ENCODE measurements around the gene HSBP1L1.

DNA sequence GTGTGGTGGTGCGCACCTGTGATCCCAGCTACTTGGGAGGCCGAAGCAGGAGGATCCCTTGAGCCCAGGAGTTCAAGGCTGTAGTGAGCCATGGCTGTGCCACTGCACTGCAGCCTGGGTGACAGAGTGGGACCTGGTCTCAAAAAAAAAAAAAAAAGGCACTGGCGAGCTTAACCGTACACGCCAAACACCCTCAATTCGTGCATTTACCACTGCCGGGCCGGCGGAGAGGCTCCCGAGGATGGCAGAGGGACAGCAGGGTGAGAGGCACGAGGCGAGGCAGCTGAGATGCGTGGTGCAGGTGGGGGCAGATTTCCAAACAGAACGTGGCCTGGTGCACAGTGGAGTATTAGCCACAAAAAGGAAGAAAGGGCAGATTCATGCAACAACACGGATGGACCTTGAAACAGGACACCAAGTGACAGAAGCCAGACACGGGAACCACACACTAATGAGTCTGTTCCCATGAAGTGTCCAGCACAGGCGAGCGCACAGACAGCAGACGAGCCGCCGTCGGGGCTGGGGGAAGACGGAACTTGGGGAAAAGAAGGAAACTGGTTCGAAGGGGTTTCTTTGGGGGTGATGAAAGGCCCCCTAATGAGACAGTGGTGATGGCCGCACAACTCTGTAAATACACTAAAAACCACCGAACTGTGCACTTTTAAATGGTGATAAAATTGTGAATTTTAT, 40.4 kb upstream of the HSBP1L1 start:
- TF ChIP-seq ZBTB48 (tag by site-specific recombination; IDR thresholded peaks at IDR 0.05) = no peak
- no peak for TF ChIP-seq ZNF398 (tag by site-specific recombination; IDR thresholded peaks at IDR 0.05)
- TF ChIP-seq ZNF266 (tag by site-specific recombination; IDR thresholded peaks at IDR 0.05; ENCODE audit: low read depth) = no peak
- TF ChIP-seq KLF10 (tag by site-specific recombination; IDR thresholded peaks at IDR 0.05) = no peak
- TF ChIP-seq ZEB2 (tag by site-specific recombination; IDR thresholded peaks at IDR 0.05) = no peak
- no peak for TF ChIP-seq ZSCAN4 (tag by site-specific recombination; IDR thresholded peaks at IDR 0.05)
- TF ChIP-seq REST (tag by site-specific recombination; IDR thresholded peaks at IDR 0.05) = no peak
- TF ChIP-seq CTCF (tag by site-specific recombination; IDR thresholded peaks at IDR 0.05) = no peak
- TF ChIP-seq MEIS1 (CRISPR knock-in tag; IDR thresholded peaks at IDR 0.05; ENCODE audit: borderline replicate concordance) = no peak
- TF ChIP-seq ZNF670 (tag by site-specific recombination; IDR thresholded peaks at IDR 0.05; ENCODE audit: low read depth) = no peak
- no peak for TF ChIP-seq ZNF394 (tag by site-specific recombination; IDR thresholded peaks at IDR 0.05; ENCODE audit: borderline replicate concordance)
- TF ChIP-seq, protein P1, sequence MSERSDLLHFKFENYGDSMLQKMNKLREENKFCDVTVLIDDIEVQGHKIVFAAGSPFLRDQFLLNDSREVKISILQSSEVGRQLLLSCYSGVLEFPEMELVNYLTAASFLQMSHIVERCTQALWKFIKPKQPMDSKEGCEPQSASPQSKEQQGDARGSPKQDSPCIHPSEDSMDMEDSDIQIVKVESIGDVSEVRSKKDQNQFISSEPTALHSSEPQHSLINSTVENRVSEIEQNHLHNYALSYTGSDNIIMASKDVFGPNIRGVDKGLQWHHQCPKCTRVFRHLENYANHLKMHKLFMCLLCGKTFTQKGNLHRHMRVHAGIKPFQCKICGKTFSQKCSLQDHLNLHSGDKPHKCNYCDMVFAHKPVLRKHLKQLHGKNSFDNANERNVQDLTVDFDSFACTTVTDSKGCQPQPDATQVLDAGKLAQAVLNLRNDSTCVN (tag by site-specific recombination; optimal IDR thresholded peaks at IDR 0.05) = no peak
- TF ChIP-seq SETDB1 (IDR thresholded peaks at IDR 0.05; ENCODE audit: insufficient read length, low read length) = no peak
- TF ChIP-seq ZNF76 (tag by site-specific recombination; IDR thresholded peaks at IDR 0.05; ENCODE audit: borderline replicate concordance, low read depth) = no peak

All from HEK293 (cell line).